ENCODE measurements around the gene BRAF.

The BRAF gene

GRCh38 chr7:140867467-140868462 is 57.0 kb downstream of the BRAF start:
- no peak for ATAC-seq

DNA sequence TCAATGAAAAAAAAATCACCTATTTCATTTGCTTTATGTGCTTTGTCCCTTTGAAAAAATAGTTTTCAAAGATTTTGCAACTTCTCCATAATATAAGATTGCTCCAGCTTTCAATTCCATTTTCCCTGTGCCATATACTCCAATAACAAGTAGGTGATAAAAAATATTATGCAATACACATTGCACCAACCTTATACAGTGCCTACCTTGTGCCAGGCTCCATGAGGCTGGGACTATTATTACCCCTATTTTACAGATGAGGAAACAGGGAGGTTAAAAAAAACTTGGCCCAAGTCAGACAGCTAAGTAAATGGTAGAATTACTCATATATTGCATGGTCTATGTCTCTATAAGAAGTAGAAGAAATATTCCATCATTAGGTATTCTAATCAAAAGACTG is 57.8 kb downstream of the BRAF start:
- ATAC-seq, result no peak
- TF ChIP-seq, protein P1, sequence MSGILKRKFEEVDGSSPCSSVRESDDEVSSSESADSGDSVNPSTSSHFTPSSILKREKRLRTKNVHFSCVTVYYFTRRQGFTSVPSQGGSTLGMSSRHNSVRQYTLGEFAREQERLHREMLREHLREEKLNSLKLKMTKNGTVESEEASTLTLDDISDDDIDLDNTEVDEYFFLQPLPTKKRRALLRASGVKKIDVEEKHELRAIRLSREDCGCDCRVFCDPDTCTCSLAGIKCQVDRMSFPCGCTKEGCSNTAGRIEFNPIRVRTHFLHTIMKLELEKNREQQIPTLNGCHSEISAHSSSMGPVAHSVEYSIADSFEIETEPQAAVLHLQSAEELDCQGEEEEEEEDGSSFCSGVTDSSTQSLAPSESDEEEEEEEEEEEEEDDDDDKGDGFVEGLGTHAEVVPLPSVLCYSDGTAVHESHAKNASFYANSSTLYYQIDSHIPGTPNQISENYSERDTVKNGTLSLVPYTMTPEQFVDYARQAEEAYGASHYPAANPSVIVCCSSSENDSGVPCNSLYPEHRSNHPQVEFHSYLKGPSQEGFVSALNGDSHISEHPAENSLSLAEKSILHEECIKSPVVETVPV (CRISPR knock-in tag; IDR thresholded peaks at IDR 0.05), result no peak
- TF ChIP-seq, protein P2, sequence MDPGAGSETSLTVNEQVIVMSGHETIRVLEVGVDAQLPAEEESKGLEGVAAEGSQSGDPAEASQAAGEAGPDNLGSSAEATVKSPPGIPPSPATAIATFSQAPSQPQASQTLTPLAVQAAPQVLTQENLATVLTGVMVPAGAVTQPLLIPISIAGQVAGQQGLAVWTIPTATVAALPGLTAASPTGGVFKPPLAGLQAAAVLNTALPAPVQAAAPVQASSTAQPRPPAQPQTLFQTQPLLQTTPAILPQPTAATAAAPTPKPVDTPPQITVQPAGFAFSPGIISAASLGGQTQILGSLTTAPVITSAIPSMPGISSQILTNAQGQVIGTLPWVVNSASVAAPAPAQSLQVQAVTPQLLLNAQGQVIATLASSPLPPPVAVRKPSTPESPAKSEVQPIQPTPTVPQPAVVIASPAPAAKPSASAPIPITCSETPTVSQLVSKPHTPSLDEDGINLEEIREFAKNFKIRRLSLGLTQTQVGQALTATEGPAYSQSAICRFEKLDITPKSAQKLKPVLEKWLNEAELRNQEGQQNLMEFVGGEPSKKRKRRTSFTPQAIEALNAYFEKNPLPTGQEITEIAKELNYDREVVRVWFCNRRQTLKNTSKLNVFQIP (CRISPR knock-in tag; IDR thresholded peaks at IDR 0.05; ENCODE audit: borderline replicate concordance, low read depth), result no peak
- TF ChIP-seq TOX (CRISPR knock-in tag; IDR thresholded peaks at IDR 0.05; ENCODE audit: borderline replicate concordance), result no peak
- TF ChIP-seq PATZ1 (CRISPR knock-in tag; IDR thresholded peaks at IDR 0.05; ENCODE audit: borderline replicate concordance), result no peak
- TF ChIP-seq RARB (CRISPR knock-in tag; IDR thresholded peaks at IDR 0.05), result no peak
- TF ChIP-seq SNAI2 (CRISPR knock-in tag; IDR thresholded peaks at IDR 0.05), result no peak
- TF ChIP-seq OSR1 (CRISPR knock-in tag; IDR thresholded peaks at IDR 0.05), result no peak
- TF ChIP-seq ISL1 (CRISPR knock-in tag; IDR thresholded peaks at IDR 0.05), result no peak
- TF ChIP-seq PPARA (CRISPR knock-in tag; IDR thresholded peaks at IDR 0.05; ENCODE audit: borderline replicate concordance), result no peak
- TF ChIP-seq ZNF8 (CRISPR knock-in tag; IDR thresholded peaks at IDR 0.05), result no peak
- no peak for TF ChIP-seq TCF4 (CRISPR knock-in tag; IDR thresholded peaks at IDR 0.05; ENCODE audit: borderline replicate concordance)
- TF ChIP-seq ZFP3 (CRISPR knock-in tag; IDR thresholded peaks at IDR 0.05), result no peak
- TF ChIP-seq, protein P3, sequence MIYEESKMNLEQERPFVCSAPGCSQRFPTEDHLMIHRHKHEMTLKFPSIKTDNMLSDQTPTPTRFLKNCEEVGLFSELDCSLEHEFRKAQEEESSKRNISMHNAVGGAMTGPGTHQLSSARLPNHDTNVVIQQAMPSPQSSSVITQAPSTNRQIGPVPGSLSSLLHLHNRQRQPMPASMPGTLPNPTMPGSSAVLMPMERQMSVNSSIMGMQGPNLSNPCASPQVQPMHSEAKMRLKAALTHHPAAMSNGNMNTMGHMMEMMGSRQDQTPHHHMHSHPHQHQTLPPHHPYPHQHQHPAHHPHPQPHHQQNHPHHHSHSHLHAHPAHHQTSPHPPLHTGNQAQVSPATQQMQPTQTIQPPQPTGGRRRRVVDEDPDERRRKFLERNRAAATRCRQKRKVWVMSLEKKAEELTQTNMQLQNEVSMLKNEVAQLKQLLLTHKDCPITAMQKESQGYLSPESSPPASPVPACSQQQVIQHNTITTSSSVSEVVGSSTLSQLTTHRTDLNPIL (CRISPR knock-in tag; IDR thresholded peaks at IDR 0.05; ENCODE audit: low read depth), result no peak
- TF ChIP-seq GLIS3 (CRISPR knock-in tag; IDR thresholded peaks at IDR 0.05), result no peak
- TF ChIP-seq ESRRG (CRISPR knock-in tag; IDR thresholded peaks at IDR 0.05), result no peak

More at GRCh38 chr7:140867467-140868462, 57.0 kb downstream of the BRAF start:
- TF ChIP-seq ESRRG (CRISPR knock-in tag; IDR thresholded peaks at IDR 0.05) (no peak), OSR1 (CRISPR knock-in tag; IDR thresholded peaks at IDR 0.05) (no peak), TOX (CRISPR knock-in tag; IDR thresholded peaks at IDR 0.05; ENCODE audit: borderline replicate concordance) (no peak), PPARA (CRISPR knock-in tag; IDR thresholded peaks at IDR 0.05; ENCODE audit: borderline replicate concordance) (no peak), RARB (CRISPR knock-in tag; IDR thresholded peaks at IDR 0.05) (no peak), BACH2 (CRISPR knock-in tag; IDR thresholded peaks at IDR 0.05; ENCODE audit: borderline replicate concordance) (no peak), PATZ1 (CRISPR knock-in tag; IDR thresholded peaks at IDR 0.05; ENCODE audit: borderline replicate concordance) (no peak), ISL1 (CRISPR knock-in tag; IDR thresholded peaks at IDR 0.05) (no peak), ZFP30 (CRISPR knock-in tag; IDR thresholded peaks at IDR 0.05) (no peak), ZC3H10 (CRISPR knock-in tag; IDR thresholded peaks at IDR 0.05) (no peak)
- TF ChIP-seq, protein P2 (CRISPR knock-in tag; IDR thresholded peaks at IDR 0.05; ENCODE audit: borderline replicate concordance, low read depth), result no peak
- TF ChIP-seq, protein P3 (CRISPR knock-in tag; IDR thresholded peaks at IDR 0.05; ENCODE audit: low read depth), result no peak
